GM19397 (cell line): ENCODE measurements around the gene RXRA.
"Not testable (repeated sequence)": the region's sequence is repeated elsewhere in the genome, so short reads cannot be mapped to it uniquely, and the experiment has no call there.

ENCODE experiments used
- ATAC-seq: cut with Tn5 transposase; IDR thresholded peaks from one replicate; pipeline ENCODE4 v1.9.1; 2021; ENCODE audit warnings: mild to moderate bottlenecking, moderate library complexity; ENCODE audit not compliant: unreplicated experiment

Gene RXRA

DNA sequence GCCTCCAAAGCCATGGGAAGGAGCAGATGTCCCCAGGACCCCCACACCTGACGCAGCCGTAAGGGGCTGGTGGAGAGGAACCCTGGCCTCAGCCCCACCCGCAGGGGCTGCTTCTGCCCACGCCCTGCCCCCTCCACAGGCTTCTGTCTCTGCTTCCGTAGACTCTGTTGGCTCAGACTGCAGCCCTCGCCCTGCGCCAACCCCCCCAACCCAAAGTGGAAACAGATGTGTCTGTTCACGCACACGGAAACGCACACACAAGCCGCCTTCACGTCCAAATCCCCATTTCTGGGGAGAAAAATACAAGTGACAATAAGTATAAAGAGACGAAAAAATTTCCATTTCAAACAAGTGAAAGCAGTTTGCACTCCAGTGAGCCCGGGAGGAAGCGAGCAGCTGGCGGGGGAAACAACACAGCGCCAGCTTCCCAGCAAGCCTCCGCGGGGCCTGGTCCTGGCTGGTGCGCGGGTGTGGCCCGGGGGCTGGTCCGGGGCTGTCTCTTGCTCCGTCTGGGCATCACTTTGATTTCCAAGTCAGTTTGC is 32.6 kb upstream of the RXRA start:
- ATAC-seq = no peak

DNA sequence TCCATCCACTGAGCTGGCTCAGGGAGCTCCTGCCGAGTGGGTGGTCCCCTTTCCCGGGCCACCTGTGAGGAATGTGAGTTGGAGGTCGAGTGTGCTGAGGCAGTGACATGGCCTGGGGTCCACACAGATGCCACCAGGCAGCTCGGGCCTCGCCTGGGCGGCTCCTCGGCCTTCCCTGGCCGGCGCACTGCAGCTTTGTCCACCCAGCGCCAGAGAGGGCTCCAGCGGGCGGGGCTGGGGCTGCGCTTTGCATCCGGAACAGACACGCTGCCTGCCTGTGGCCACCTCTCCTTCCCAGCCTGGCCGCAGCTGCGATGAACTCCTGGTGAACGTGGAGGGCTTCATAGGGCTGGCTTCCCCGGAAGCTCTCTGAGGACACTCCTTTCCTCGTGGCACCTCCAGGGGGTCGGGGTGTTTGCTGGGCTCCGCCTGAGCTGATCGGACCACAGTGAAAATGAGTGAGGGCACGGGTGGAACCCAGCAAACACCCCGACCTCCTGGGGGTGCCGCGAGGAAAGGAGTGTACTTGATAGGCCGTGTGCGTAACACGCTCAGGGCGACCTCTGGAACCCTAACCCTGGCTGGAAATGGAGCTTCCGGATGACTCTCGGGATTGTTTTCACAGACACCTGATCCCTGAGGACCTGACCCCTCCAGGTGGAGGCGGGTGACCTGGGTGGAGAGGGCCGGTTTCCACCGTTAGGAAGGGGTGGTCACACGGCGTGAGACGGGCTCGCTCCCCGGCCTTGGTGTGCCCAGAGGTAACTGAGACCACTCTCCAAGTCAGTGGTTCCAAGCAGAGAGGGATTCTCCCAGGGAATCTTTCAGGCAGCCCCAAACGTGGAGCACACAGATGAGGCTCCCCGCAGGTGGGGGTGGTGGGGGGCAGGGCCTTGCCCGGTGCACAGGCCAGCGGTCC is 31.8 kb upstream of the RXRA start:
- no peak for ATAC-seq

DNA sequence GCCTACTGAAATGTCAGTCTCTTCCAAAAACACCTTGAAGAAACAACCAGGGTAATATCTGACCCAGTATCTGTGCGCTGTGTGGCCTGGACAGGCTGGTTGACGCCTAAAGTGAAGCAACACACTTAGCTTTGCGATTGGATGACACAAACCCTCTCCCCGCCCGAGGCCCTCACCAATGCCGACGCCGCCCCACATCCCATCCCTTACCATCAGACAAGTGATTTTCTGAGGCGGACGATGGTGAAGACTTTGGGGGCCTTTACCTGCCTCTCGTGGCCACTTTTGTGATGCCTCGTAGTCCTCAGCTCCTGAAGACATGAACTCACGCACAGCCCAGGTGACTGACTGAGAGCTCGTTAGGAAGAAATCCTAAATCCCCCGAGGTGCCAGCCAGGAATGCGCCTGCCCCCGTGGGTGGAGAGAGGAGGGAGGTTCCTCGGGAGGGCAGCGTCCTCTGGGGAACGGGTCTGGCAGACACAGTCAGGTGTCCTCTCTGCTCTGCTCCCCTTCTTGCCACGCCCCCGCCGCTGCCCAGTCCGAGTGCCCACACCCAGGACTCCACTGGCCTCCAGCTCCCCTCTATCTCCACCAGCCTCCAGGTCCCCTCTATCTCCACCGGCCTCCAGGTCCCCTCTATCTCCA is 31.0 kb upstream of the RXRA start:
- ATAC-seq = no peak

DNA sequence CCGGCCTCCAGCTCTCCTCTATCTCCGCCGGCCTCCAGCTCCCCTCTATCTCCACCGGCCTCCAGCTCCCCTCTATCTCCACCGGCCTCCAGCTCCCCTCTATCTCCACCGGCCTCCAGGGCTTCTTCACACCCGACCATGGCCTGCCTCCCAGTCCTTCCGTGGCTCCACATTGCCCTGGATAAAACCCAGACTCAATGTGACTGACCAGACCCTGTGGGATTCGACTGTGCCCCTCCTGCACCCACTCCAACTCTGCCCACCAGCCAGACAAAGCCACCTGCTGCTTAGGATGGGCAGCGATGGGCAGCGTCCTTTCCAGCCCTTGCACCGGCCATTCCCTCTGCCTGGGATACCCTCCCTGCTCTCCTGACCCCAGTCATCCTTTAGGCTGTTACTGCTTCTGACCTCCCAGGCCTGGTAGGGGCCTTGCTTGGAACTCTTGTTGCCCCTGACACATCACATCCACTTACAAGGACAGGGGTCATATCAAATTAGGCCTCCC is 30.5 kb upstream of the RXRA start:
- no peak for ATAC-seq

DNA sequence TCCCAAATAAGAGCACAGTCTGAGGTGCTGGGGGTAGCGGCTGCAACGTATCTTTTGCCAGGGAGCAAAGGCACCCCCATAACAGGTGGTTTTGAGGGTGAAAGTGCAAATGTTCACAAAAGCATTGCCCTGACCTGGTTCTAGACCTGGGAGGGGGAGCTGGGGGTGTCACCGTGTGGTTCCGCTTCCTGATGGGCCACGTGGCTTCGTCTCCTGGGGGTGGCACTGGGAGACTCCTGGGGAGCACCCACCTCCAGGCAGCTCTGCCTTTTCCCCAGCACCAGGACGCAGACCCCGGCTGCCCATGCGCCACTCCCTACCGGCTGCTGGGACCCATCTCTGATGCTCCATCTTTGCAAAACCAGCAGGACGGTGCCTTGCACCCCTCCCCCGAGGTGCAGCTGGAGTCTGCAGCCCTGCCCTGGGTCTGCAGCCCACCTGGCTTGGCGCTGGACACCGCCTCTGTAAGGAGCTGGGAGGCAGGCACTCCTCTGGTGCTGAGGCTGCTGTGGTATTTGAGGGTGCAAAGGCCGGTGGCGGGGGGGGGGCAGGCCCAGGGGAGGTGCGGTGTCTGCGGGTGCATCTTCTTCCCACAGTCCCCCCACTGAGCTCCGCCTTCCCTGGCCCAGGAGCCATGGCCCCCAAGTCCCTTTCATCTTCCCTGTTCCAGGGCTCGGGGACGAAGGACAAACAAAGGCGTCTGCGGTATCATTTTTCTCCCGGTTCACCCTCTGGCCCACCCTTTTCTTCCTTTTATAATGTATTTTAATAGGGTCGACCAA is 29.8 kb upstream of the RXRA start:
- no peak for ATAC-seq

DNA sequence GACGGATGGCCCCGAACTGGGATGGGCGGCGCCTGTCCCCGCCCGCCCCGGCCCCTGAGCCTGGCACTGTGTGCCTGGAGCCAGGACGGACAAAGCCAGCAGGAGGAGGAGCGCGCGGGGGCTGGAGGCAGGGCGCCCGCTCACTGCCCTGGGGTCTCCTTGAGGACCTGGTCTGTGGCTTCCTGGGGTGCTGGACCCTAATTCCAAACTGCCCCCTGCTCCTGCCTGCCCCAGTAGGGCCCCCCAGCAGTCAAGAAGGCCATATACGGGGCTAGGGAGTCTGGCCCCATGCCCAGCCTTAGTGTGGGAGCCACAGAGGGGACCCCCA is 29.2 kb upstream of the RXRA start:
- ATAC-seq = no peak

DNA sequence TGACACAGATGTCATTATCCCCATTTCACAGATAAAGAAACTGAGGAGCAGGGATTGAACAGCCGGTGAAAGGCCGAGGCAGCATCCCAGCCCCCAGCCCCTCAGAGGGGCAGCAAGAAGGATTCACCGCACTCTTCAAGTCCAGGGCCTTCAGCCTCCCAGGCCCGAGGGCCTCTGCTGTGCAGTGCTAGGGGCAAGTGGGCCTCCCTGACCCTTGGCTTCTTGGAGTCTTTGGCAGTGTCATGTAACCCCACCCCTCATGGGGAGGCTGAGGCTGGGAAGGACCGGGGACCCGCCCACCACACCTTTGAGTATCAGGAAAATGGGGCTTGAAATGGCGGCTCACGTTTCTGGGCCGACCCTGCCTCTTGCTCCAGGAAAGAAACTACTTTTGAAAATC is 28.7 kb upstream of the RXRA start:
- no peak for ATAC-seq

DNA sequence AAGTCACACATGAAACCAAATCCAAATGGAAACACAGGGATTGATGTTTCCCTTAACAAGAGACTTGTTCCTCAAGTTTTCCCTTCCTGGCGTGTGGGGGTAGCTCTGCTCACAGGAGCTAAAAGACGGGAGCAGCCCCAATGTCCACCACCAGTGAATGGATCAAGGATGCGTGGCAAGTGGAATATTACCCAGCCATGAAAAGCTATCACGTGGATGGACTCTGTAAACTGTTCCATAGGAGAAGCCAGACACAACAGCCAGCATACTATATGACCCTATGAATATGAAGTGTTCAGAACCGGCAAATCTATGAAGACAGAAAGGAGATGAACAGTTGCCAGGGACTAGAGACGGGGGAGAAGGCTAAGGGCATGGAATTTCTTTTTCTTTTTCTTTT is 28.3 kb upstream of the RXRA start:
- no peak for ATAC-seq

DNA sequence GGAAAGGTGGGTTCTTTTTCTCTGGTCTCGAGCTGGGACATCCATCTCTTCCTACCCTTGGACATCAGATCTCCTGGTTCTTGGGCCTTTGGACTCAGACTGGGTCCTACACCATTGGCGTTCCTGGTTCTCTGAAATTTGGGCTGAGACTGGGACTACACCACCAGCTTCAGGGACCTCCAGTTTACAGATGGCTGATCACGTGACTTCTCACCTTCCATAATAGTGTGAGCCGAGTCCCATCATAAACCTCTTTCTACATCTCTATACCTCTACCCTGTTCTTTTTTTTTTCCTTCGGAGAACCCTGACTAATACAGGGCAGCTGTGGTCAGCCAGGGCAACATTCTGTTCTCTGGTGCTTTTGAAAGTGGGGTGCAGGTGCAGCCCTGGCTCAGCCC is 27.2 kb upstream of the RXRA start:
- no peak for ATAC-seq

DNA sequence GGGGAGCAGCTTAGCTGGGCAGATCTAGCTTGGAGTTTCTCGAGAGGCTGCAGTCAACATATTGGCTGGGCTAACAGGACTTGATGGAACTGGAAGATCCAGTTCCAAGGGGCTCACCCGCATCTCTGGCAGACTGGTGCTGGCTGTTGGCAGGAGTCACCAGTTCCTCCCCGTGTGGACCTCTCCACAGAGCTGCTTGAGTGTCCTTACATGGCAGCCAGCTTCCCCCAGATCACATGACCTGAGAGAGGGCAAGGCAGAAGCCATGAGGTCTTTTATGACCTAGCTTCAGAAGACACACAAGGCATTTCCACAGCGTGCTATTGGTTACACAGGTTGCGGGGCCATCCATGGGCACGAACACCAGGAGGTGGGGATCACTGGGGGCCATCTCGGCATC is 26.4 kb upstream of the RXRA start:
- no peak for ATAC-seq

DNA sequence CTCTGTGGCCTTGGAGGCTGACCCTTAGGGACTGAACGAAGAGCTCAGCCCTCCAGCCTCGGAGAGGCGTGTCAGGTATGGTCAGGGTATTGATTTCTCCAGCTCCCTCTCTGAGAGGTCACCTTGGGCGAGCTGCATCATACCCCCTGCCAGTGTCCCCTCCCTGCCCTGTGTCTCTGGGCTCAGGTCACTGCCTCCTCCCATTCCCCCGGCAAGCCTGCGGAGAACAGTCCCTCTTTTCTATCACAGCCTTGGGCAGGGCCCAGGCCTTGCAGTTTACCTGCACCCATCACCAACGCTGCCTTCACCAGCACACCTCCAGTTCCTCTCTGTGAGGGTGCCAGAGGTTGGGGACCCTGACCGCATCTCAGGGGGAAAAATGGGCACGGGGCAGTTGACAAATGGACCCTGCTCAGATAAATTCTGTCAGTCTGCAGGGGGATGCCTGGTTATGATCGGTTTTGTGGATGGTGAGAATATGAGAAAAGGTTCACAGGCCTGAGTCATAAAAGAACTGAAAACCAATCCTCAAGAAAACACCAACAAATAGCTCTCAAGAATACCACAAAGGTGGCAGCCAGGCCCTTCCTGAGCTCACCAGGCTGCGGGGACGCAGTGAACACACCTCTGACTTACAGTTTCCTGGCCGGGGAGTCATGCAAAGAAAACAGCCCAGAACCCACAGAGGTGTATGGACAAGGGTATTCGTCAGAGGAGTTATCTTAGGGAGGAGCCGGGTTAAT is 24.7 kb upstream of the RXRA start:
- ATAC-seq = no peak

DNA sequence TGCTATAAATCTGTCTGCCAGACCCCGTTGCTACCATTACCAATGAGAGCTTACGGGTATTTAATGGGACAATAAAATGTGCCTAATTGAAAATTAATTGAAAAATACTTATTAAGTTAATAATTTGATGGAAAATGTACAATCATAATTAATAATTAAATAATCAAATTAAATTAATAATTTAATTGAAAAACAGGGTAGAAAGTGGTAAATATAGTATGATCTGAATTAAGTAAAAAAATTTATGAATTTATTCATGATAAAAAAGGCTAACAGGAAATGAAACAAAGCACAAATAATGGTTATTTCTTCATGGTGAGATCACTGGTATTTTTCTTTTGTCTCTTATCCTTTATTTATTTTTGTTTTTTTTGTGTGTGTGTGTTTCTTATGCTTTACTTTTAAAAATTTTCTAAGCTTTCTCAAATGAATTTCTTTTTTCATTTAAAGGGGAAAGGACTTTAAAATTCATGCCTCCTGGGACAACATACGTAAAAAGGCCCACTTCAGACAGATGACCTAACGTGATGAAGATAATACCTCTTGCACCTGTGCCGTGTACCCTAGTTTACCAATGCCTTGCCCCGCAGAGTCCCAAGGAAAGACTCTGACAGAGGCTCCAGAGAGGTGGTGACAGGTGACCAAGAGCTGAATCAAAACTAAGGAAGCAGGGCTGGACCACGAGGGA is 24.0 kb upstream of the RXRA start:
- no peak for ATAC-seq

DNA sequence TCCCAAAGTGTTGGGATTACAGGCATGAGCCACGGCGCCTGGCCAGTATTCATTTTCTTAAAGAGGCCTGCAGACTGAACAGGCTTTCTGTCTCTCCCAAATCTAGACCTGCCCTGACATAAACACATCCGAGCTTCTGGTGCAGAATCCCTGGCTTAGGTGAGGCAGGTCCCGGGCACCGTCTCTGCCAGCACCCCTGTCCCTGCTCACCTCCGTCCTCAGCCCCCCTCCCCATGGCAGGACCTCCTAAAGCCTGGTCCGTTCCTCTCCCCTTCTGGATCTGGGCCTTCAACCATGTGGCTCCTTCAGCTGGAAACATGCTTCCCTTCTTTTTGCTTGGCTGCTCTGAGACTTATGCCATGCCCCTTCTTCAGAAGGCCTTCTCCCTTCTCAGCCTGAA is 22.7 kb upstream of the RXRA start:
- no peak for ATAC-seq

DNA sequence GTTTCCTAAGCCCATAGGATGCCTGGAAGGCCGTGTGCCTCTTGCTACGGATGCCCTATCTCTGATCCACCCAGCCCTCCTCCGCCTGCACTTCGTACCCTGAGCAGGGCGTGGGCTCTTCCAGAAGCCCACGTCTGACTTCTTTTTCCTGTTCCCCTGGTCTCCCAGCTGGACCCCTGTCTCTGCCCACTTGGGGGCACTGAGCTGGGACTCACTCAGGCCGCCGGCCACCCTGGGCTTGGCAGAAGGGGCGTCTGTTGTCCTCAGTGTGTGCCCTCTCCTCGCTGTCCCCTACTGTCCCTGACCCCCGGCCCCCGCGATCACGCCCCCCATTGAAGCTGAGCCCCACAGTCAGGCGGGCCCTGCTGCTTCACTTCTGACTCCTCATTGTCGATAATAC is 22.0 kb upstream of the RXRA start:
- no peak for ATAC-seq

DNA sequence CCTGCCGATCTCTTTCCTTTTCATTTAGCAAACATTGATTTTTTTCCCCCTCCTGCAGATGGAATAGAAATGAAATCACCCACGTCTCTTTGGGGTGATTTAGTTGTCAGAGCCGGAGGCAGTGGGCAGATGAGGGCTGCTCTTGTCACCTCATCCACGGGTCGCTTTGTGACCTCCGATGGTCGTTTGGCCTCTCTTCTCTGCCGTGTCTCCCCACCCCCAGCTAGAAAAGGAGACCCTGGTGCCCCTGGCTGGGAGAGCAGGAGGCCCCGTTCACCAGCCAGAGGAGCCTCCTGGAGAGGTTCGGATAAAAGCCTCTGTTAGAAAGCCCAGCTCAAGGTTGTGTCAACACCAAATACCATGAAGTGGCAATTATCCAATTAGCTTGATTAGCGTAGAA is 21.6 kb upstream of the RXRA start:
- no peak for ATAC-seq

DNA sequence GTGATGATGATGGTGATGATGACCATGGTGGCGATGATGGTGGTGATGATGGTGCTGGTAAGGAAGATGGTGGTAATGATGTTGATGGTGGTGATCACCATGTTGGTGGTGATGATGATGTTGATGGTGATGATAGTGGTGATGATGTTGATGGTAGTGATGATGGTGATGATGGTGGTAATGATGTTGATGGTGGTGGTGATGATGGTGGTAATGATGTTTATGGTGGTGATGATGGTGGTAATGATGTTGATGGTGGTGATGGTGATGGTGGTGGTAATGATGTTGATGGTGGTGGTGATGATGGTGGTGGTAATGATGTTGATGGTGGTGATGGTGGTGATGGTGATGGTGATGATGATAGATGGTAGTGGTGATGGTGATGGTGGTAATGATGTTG is 20.7 kb upstream of the RXRA start:
- ATAC-seq = no peak

DNA sequence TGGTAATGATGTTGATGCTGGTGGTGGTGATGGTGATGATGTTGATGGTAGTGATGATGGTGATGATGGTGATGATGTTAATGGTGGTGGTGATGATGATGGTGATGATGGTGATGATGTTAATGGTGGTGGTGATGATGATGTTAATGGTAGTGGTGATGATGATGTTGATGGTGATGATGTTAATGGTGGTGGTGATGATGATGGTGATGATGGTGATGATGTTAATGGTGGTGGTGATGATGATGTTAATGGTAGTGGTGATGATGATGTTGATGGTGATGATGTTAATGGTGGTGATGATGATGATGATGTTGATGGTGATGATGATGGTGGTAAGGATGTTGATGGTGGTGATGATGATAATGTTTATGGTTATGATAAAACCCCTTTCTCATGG is 20.2 kb upstream of the RXRA start:
- not testable (repeated sequence) for ATAC-seq

DNA sequence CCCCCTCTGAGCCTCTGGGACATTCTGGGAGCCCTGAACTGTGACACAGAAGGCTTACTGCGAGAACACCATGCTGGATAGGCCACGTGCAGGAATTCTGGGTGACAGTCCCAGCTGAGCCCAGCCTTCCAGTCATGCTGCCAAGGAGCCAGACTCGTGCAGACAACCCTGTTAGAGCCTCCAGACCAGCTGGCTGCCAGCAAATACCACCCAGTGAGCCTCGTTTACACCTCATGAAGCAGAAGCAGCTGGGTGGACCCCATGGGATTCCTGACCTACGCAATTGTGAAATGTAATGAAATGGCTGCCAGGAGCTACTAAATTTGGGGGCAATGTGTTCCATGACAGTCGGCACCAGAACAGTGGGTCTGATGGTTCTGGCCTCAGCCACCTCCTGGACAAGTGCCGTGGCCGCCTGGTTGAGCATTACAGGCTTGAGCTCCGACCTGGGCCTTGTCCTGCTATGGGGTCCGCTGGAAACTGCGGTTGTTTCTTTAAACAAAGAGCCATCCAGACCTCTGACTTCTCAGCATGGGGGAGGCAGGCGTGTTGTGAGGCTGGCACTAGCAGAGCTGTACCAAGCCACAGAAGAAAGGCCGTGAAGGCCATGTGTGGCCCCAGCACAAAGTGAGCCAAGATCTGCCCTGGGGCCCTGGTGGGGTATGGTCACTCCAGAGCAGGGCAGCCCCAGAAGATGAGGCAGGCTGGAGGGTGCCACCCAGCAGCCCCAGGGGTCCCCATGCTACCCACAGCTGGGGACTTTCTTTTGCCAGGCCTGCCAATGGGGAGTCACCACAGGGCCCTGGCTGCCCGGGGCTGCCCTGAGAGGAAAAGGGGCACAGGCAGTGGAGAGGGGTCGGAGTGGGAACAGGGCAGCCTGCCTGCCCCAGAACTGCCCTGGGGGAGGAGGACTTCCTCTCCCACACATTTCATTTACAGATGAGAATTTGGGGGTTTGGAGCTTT is 19.3 kb upstream of the RXRA start:
- ATAC-seq = no peak
